Measurements from ENCODE around the gene MYRIP. TPM values are rescaled to one million over a fixed set of nuclear protein-coding genes. Genes with fewer than 3 reads are reported as not detected.

Gene MYRIP
- total and polyA plus RNA-seq, 2 of the 4 experiments (the other 2 are of a cell fraction), result not detected

GRCh38 chr3:39982665-39983357 is 173.4 kb downstream of the MYRIP start:
- ATAC-seq (ENCODE audit: low read depth) (no peak), DNase-seq (no peak)
- WGBS, 2 experiments (ENCODE audit: extremely low coverage in 2 of 2, insufficient read length in 1 of 2), result no CpG with 5 or more reads among the region's 7 CpGs
- TF ChIP-seq RAD21 (IDR thresholded peaks at IDR 0.05; ENCODE audit: low read length) (no peak), POLR2A (IDR thresholded peaks at IDR 0.05; ENCODE audit: low read depth, low read length) (no peak), CHD1 (IDR thresholded peaks at IDR 0.05; ENCODE audit: low read depth, low read length) (no peak), BHLHE40 (IDR thresholded peaks at IDR 0.05; ENCODE audit: low read depth, low read length) (no peak)
- dilution Hi-C loops (cut with HindIII; ENCODE audit: low sequenced_read_pairs, unreplicated experiment) (no loop called here), intact Hi-C loops (cut with micrococcal nuclease) (no loop called here), in situ Hi-C loops (cut with MboI; ENCODE audit: low sequenced_read_pairs) (no loop called here)
- H2BK15ac ChIP-seq (ENCODE audit: low read depth, low read length), result no peak overlapping the region
- H4K91ac ChIP-seq (ENCODE audit: insufficient read depth, low read depth, low read length), result no peak overlapping the region
- no peak overlapping the region for H3K4me3 ChIP-seq (ENCODE audit: insufficient read depth, low read depth, low read length)
- H2BK20ac ChIP-seq (ENCODE audit: low read depth, low read length), result no peak overlapping the region
- H4K20me1 ChIP-seq (ENCODE audit: insufficient read depth, low read length), result no peaks in the 10 kb centered on the region
- H3K23ac ChIP-seq (ENCODE audit: low read depth, low read length), result no peak overlapping the region
- no peak overlapping the region for H4K5ac ChIP-seq (ENCODE audit: low read depth, low read length)
- no peak overlapping the region for H4K8ac ChIP-seq (ENCODE audit: low read depth in 2 of 2, low read length in 2 of 2)
- ChIA-PET CTCF (no interaction called here), POLR2A (ENCODE audit: unreplicated experiment) (no interaction called here)
- no peaks in the 10 kb centered on the region for H3K27me3 ChIP-seq (ENCODE audit: control insufficient read depth, insufficient read depth, low read length)
- H3K4ac ChIP-seq (ENCODE audit: low read depth, low read length), result no peak overlapping the region
- H3K9me3 ChIP-seq (ENCODE audit: control insufficient read depth, insufficient read depth, low read length), result peaks cover 4% of the 10 kb centered on the region
- H2AK5ac ChIP-seq (ENCODE audit: low read depth, low read length), result no peak overlapping the region
- no peak overlapping the region for H3K9ac ChIP-seq (ENCODE audit: low read depth, low read length)
- no peaks in the 10 kb centered on the region for H3K79me1 ChIP-seq (ENCODE audit: low read depth in 1 of 2, low read length in 2 of 2)
- no peak overlapping the region for H3K27ac ChIP-seq (ENCODE audit: insufficient read depth, low read length)
- H3K9me1 ChIP-seq (ENCODE audit: insufficient read depth, low read length), result no peaks in the 10 kb centered on the region
- no peak overlapping the region for H2BK120ac ChIP-seq (ENCODE audit: low read depth, low read length)
- H3K4me2 ChIP-seq (ENCODE audit: low read depth, low read length), result no peak overlapping the region
- H2BK5ac ChIP-seq (ENCODE audit: low read depth, low read length, poor library complexity, severe bottlenecking), result no peak overlapping the region
- no peaks in the 10 kb centered on the region for H3K4me1 ChIP-seq (ENCODE audit: control insufficient read depth, insufficient read depth, low read length)
- no peak overlapping the region for H2AFZ ChIP-seq (replicated peaks; ENCODE audit: low read length, poor library complexity)
- H2AK9ac ChIP-seq (replicated peaks; ENCODE audit: low read depth, low read length, poor library complexity), result no peak overlapping the region
- H3K56ac ChIP-seq (ENCODE audit: extremely low read depth, insufficient read depth, low read length), result no peak overlapping the region
- no peak overlapping the region for H3K18ac ChIP-seq (ENCODE audit: low read depth, low read length)
- H3K36me3 ChIP-seq (ENCODE audit: control insufficient read depth, insufficient read depth, low read length), result no peaks in the 10 kb centered on the region
- BruUV-seq (replicated peaks), result no TSS peak
- no peak overlapping the region for H3K14ac ChIP-seq (replicated peaks; ENCODE audit: low read depth, low read length)
